ENCODE measurements around the gene PNPLA7.

- no peak for TF ChIP-seq HDGF (IDR thresholded peaks at IDR 0.05; ENCODE audit: borderline replicate concordance)
- TF ChIP-seq SP1 (IDR thresholded peaks at IDR 0.05) = no peak
- no peak for TF ChIP-seq FOXM1 (IDR thresholded peaks at IDR 0.05; ENCODE audit: borderline replicate concordance)
- no peak for TF ChIP-seq SUZ12 (IDR thresholded peaks at IDR 0.05)
- no peak for TF ChIP-seq ARNT (IDR thresholded peaks at IDR 0.05)
- TF ChIP-seq FOXK2 (IDR thresholded peaks at IDR 0.05) = no peak
- TF ChIP-seq BHLHE40 (IDR thresholded peaks at IDR 0.05; ENCODE audit: borderline replicate concordance) = no peak
- TF ChIP-seq FOXA1 (IDR thresholded peaks at IDR 0.05) = no peak
- no peak for TF ChIP-seq LEF1 (IDR thresholded peaks at IDR 0.05; ENCODE audit: borderline replicate concordance)
- no peak for TF ChIP-seq L3MBTL2 (conservative IDR thresholded peaks at IDR 0.05)
These were observed 32.2 kb upstream of the PNPLA7 start for GRCh38 chr9:137582286-137582860.

Data from HEK293T (cell line).